H4 (cell line): ENCODE results near the gene TMEM59. TPM values are rescaled to one million over a fixed set of nuclear protein-coding genes. Genes with fewer than 3 reads are reported as not detected.
"Not testable (repeated sequence)": the region's sequence is repeated elsewhere in the genome, so short reads cannot be mapped to it uniquely, and the experiment has no call there.

Experiments
- DNase-seq: peaks from one replicate; pipeline ENCODE4 v3.0.0-alpha.2; 2015; ENCODE audit warnings: low spot score
- total RNA-seq: library from RNA; depleted of rRNA; stranded (reverse); fragments of >200 nt; shearing (Covaris generic); gene quantifications from 2 replicates; pipeline ENCODE4 v1.2.3, GENCODE V29; 2014

TMEM59 gene
- total RNA-seq, 1 experiment from 2014 or later = 447 TPM

DNA sequence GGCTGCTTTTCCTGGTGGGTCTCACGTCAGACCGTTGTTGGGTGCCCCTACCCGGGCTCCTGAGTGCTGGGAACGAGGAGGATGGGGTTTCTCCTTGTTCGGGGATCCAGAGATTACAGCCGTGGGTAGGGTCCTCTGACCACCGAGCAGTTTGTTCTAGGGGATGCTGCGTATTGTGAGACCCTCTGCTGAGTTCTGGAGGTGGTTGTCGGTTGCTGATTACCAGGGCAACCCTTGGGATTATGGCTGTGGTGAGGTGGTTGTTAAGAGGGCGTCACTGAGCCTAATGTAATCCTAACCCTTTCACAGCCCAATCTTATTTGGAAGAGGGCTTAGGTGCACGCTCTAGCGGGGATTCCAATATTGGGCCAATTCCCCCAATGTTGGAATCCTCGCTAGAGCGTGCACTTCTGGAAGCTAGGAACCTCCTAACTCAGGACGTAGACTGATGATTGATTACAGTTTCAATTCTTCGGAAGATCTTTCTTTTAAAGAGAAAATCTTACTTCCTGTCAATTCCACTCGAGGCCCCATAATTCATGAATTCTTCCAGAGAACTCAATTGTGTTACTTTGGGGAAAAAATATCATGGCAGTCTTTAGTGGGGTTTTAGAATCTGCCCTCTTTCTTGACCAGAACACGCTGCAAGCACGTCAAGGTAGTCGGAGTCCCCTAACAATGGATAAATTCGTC lies 887 bp upstream of the TMEM59 start:
- DNase-seq = no peak

DNA sequence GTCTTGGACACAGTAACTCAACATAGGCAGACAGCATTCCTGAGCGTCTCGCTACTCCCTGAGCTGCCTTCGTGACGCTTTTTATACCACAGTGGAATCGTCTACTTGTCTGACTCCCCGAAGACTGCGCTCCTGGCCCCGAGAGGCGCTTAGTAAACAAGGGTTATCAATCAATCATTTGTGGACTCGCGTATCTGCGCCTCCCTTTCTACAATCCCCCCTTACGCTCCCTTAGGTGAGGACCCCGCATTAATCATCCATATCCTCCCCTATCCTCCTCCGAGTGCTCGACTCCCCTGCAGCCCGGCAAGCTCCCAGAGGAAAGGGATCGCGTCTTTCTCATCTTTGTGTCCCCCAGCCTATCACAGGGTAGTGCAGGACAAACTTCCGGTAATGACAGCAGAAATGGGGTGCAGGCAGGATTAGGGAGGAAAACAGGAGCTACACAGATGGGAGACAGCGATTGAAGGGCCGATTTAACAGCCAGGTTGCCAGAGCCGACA lies 522 bp downstream of the TMEM59 start:
- DNase-seq = peak; percentile 34

DNA sequence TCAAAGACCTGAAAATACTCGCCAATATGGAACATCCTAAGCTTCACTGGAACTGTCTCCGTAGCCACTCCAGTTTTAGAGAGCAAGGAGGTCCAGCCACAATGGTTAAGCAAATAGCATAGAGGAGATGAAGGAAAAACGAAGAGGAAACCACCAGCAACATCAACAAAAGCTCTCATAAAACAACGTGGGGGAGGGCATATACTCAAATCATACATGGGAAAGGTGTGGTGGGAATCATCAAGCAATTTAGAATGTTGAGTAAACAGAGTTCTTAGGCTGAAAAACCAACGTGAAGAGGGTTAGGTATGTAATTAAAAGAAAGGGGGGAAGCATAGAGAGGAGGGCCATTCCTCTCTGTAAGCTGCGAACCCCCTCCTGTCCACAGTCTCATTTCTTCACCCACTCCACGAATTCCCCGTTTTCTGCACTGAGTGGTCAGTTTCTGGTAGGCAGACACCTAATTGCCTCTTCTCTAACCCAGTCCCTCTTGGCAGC lies 1.0 kb downstream of the TMEM59 start:
- no peak for DNase-seq

DNA sequence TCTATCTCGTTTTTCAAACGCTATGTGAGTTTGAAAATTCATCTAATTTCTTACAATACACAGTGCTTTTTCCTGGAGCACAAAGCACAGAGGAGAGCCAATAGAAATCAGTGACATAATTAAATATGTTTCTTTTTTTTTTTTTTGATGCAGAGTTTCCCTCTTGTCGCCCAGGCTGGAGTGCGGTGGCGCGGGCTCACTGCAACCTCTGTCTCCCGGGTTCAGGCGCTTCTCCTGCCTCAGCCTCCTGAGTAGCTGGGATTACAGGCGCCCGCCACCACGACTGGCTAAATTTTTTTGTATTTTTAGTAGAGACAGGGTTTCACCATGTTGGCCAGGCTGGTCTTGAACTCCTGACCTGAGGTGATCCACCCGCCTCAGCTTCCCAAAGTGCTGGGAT lies 2.6 kb downstream of the TMEM59 start:
- DNase-seq = not testable (repeated sequence)

DNA sequence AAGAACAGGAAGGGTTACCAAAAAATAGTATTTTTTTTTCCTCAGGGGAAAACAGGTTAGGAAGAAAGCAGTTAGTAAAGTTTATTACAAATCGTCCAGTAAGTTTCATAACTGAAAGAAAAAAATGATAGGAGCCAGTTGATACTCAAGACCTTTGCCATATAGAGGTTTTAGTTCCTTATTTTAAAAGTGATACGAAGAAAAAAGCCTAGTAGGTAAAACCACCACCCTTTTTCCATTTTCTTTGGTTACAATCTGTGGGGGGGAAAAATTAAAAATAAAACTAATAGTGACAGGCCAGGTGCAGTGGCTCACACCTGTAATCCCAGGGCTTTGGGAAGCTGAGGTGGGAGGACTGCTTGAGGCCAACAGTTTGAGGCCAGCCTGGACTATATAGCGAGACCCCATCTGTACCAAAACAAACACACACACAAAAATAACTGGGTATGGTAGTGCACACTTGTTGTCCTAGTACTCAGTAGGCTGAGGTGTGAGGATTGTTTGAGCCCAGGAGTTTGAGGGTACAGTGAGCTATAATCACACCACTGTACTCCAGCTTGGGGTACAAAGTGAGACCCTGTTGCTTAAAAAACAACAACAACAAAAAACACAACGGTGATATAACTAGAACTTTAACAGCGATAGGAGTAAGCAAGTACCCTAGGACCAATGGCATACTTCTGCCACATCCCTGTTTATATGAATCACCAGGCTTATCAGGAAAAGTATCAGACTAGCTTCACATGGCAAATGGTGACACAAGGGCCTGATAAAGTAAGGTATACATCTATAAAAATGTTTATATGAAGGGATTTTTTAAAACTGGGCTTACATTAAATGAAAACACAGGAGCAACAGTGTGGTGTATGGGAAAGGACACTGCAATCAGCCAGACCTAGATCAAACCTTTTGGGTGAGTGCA lies 5.4 kb downstream of the TMEM59 start:
- no peak for DNase-seq

DNA sequence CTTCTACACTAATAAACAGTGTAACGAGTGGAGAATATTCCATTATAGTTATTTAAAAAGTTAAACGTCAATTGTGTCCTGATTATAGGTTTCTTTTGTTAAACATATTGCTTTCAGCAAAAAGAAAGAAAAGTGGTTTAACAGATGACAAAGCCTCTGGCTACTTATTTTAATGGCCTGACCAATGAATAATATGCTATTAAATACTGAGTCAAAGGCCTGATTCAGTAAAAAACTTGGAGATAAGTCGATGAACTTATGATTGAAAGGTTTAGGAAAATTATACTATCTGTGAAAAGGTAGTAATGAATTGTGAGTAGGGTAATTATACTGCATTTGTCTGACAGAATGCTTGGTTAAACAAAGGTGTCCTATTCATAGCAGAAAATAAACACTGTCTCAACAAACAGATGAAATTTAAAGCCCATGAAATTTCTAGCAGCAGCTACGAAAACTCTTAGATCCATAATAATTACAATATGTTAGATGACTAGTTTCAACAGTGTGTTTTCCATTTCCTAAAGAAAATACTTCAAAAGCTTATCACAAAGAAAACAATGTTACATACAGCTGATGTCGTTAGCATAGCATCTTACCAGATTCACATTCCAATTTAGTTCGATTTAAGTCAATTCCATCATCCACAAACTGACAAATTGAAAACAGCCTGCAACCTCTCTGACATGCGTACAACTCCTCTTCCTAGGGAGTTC lies 6.2 kb downstream of the TMEM59 start:
- DNase-seq = no peak

DNA sequence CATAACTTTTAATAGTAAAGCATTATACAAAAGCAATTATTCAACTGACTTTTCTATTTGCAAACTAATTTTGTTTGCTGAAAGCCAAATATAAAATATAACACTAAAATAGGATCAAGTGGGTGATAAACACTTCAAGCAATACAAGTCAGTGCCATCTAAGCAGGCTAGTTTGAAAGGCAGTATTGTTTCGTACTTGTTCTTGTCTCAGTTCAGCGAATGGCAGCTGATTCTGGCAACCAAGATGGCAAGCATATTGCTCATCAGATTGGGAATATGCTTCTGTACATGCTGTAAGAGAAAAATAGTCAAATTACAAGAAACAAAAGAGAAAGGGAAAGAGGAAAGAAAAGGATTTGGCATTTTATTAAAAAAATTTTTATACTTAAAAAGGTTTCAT lies 7.5 kb downstream of the TMEM59 start:
- DNase-seq = no peak

DNA sequence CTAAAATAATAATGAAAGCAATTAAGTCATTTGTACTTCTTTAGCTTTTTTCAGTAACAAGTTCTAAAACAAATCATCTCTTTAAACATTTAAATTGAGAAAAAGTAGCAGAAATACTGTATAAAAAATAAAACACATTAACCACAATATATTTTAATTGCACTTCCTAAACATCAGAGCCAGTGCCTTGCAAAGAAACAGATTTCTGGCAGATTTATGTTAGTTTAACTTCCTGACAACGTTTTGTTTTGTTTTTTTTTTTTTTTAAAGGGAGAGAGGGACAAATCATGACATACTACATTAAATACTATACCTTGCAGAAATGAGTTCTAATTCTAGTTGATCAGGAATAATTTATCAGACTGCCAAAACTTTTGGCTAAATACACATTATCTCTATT lies 11.2 kb downstream of the TMEM59 start:
- DNase-seq = no peak

DNA sequence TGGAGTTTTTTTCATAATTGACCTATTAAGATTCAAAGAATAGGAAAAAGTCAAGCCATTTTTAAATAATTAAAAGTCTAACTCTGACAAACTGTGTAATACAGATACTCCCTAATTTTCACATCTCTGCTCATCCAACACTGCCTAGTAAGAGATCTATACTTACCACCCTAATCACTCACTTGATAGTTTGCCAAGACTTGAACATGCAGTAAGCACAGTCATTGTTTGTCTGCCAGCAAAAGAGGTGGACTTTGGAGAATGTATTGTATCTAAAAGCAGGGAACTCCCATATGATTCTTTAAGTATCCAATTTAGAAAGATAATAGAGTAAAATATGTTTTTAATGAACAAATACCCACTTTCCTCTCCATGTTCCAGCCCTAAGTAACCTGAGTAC lies 15.5 kb downstream of the TMEM59 start:
- DNase-seq = no peak

DNA sequence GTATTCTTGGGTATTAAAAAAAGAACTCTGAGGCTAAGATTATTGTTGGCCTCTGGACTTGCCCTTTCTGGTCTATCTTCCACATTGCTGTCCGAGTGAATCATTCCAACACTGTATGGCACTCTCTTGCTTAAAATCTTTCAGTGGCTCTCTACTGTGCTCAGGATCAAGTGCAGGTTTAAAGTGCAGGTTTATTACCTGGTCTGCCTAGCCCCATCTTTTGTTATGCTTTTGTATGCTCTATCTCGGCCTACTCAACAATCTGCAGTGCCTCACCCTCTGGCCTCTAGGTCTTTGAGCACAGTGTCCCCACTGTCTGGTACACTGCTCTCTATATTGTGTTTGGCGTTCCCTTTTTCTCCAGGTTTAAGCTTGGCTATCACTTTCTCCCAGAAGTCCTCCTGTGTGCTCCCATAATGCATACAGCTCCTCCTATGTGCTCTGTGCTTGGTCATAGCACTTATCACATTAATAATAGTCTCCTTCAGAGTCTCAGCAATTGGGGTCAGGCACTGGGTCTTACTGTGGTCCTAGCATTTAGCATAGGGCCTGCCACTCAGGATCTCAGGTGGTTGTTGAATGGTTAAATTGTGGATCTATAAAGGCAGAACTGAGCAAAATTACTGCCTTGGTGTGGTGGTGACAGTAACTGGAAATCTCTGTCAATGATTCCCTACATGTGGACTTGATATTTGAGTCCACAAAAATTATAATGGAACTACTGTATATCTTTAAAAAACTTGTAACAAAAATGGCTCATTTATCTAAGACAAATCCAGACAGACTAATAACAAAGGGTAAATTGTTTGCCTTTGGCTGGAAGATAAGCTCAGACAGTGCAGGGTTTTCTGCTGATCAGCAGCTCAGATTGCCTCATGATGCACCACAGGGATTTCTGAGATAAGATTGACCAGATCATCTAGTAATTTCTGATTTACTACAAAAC lies 24.4 kb downstream of the TMEM59 start:
- no peak for DNase-seq

DNA sequence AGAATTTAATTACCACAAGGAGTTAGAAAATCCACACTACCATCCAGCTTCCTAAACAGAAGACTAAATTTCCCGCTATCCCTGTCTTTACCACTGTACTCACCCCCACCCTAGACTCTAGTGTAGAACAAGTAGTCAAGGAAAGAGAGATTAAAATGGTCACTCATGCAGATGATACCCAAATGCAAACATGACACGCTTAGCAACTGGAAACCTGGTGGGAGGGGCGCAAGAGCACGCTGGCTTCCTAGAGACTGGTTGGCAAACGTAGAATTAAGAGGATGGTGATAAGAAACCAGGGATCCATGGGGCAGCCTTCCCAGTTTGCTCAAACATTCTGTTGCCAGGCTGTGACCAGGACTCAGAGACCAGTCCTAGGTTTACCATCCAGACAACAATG lies 25.2 kb downstream of the TMEM59 start:
- no peak for DNase-seq

DNA sequence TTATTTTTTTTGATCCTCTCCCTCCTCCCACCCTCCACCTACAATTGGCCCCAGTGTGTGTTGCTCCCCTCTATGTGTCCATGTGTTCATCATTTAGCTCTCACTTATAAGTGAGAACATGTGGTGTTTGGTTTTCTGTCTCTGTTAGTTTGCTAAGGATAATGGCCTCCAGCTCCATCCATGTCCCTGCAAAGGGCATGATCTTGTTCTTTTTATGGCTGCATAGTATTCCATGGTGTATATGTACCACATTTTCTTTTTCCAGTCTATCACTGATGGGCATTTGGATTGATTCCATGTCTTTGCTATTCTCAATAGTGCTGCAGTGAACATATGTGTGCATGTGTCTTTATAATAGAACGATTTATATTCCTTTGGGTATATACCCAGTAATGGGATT lies 28.2 kb downstream of the TMEM59 start:
- DNase-seq = not testable (repeated sequence)

DNA sequence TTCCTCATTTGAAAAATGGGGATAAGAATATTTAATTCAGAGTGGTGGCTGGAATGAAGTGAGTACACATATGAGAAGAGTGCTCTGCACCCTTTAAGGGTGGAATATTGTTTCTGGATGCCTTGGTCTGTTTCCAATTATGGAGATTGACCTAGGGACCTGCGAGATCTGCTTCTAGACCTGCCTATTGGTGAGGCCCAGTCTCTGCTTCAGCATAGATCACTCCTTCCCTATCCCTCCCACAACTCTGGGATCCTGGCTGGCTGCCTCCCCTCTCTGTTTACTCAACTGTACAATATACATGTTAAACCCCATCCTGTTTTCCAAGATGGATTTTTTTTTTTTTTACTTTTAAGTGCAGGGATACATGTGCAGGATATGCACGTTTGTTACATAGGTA lies 28.6 kb downstream of the TMEM59 start:
- DNase-seq = no peak

DNA sequence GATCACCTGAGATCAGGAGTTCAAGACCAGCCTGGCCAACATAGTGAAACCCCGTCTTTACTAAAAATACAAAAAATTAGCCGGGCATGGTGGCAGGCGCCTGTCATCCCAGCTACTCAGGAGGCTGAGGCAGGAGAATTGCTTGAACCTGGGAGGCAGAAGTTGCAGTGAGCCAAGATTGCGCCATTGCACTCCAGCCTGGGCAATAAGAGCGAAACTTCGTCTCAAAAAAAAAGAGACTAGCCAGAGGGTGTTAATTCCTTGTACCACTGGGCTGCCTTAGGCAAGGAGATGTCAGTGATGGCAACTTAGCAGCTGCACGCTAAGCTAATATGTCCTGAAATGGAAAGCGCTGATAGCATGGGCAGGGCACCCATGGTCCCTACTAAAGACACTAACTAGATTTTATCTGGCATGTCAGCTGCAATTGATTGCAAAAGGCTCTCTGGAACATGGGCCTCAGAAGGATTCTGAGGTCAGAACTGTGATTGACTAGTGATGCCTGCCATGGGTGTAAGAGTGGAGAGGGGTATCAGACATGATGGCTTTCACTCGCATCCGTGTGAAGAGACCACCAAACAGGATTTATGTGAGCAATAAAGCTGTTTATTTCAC lies 33.3 kb downstream of the TMEM59 start:
- peak; percentile 3 for DNase-seq

DNA sequence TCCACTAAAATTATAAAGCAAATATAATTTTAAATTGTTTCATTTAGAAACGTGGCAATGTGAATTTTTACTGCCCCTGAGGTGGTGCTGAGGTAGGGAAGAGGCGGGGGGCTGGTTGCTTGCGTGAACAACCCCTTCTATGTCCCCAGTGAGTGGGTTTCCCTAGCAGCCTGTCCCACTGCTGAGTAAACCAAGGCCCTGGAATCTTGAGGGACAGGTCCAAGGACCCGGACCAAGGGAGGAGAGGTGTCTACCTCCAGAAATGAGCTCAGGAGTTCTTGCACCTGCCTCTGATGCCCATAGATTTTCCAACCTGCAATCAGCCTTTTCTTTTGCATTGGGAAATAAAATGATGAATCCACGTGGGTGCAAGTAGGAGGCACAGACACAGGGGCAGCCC lies 34.4 kb downstream of the TMEM59 start:
- no peak for DNase-seq

DNA sequence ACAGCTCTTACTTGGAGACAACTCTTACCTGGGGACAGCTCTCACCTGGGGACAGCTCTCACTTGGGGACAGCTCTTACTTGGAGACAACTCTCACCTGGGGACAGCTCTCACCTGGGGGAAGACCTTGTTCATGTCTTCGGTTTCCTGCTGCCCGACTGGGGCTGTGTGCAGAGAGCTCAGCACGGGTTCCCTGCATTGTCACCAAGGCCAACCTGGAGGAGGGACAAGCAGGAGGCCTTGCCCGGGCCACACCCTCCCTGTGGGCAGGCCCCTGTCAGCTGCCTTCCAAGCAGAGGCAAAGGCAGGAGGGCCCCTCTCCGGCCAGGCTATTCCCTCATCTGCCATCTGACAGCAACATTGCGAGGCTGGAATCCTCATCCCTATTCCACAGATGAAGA lies 35.0 kb downstream of the TMEM59 start, which contains the start of gene LDLRAD1:
LDLRAD1 (minus strand) TSS at position 208 of the 400 bp plus-strand sequence; CDS start at position 134, 74 bp downstream.
- peak; percentile 14 for DNase-seq

DNA sequence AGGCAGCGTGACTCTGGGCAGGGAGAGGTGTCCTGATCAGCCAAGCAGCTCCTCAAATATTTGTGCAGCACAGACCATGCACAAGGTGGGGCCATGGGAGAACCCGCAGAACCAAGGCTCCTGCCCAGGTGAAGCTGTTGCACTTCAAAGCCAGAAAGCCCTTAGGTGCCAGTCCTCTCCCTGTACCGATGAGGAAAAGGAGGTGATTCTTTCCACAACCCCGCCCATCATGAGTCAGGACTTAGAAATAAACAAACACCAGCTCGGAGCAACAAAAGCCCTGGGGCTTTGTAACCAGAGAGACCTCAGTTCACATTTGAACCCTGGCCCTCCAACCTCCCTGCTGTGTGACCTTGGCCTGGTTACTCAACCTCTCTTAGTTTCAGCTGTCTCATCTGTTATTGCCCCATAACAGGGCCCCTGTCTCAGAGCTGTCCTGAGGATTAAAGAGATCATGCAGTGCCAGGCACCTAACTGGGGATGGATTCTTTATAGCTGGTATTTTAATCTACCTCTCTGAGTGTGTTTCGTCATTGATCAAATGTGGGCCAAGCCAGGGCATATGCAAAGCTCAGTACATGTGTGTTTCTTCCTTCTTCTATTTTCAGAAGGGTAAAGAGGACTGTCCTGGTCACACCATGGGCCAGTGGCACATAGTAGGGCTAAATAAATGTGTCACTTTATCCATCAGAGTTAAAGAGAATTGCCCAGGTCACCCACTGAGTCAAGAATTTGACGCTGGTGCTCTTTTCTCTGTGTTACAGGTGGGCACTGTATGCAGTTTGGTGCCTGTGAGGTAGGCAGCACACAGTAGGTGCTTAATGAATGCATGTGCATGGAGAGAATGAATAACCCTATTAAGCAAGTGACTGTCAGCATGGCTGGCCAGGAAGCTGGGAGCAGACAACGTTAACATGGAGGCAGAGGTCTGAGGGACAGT lies 36.4 kb downstream of the TMEM59 start:
- DNase-seq = peak; percentile 62

DNA sequence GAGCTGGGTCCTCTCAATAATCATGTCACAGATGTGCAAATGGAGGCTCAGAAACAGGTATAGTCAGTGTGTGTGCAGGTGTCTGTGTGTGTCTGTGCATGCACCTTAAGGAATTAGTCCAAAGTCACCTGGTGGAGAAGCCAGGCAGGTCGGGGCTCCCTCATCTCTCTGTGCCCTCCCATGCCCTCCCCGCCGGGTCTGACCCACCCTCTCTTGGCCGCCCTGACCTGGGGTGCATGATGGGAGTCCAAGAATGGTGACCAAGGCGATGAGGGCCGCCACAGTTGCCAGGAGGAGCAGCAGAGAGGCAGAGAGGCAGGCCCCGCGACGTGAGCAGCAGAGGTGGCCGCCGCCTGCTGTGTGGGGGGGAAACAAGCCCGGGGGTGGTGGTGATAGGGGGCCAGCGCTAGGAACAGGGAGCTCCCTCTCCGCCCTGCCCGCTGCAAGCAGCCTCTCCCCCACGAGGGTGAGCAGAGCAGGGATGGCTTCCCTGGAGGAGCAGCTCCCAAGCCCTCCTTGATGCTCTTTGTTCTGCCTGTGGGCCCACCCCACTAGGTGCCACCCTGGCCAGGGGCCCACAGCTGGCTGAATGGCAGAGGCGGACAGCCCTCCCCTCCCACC lies 38.9 kb downstream of the TMEM59 start:
- no peak for DNase-seq
